Ectodermal cell (in vitro differentiated cells): ENCODE measurements around the gene CHCHD3. TPM values are rescaled to one million over a fixed set of nuclear protein-coding genes. Genes with fewer than 3 reads are reported as not detected.

Experiments
- H3K27ac ChIP-seq: 2 replicates; pipeline ENCODE4 v1.7.0; 2013; ENCODE audit warnings: mild to moderate bottlenecking, low read depth, low read length; ENCODE audit not compliant: insufficient read depth, poor library complexity, severe bottlenecking
- H3K27me3 ChIP-seq: 2 replicates; pipeline ENCODE4 v1.7.0; 2013; ENCODE audit warnings: mild to moderate bottlenecking, low read length; ENCODE audit not compliant: insufficient read depth, control insufficient read depth, poor library complexity, severe bottlenecking
- H3K36me3 ChIP-seq: one replicate; pipeline ENCODE4 v1.7.0; 2013; ENCODE audit warnings: low read length; ENCODE audit not compliant: control insufficient read depth, insufficient read depth
- H3K4me1 ChIP-seq: one replicate; pipeline ENCODE4 v1.7.0; 2013; ENCODE audit warnings: low read length; ENCODE audit not compliant: control insufficient read depth, insufficient read depth
- H3K4me3 ChIP-seq: 2 replicates; pipeline ENCODE4 v1.7.0; 2013; ENCODE audit warnings: low read depth, low read length, control low read depth; ENCODE audit not compliant: insufficient read depth
- H3K9me3 ChIP-seq: 2 replicates; pipeline ENCODE4 v1.7.0; 2013; ENCODE audit warnings: mild to moderate bottlenecking, low read length, moderate library complexity; ENCODE audit not compliant: control insufficient read depth
- WGBS, 2 experiments: methylation state at CpG; one replicate each; pipeline ENCODE4 v1.1.7; 2013; ENCODE audit warnings: missing lambda C conversion rate in 2 of 2; 5-methylcytosine and 5-hydroxymethylcytosine counted together
- polyA plus RNA-seq, 4 experiments: library from polyadenylated mRNA; stranded (reverse); fragments of 50-300 nt; gene quantifications; one replicate each; pipeline ENCODE4 v1.2.3, GENCODE V29; 2013

CHCHD3 gene
- 114 TPM for polyA plus RNA-seq (2013, experiment 1 of 4)
- 109 TPM for polyA plus RNA-seq (2013, experiment 2 of 4)
- 84.8 TPM for polyA plus RNA-seq (2013, experiment 3 of 4)
- 92.9 TPM for polyA plus RNA-seq (2013, experiment 4 of 4)

DNA sequence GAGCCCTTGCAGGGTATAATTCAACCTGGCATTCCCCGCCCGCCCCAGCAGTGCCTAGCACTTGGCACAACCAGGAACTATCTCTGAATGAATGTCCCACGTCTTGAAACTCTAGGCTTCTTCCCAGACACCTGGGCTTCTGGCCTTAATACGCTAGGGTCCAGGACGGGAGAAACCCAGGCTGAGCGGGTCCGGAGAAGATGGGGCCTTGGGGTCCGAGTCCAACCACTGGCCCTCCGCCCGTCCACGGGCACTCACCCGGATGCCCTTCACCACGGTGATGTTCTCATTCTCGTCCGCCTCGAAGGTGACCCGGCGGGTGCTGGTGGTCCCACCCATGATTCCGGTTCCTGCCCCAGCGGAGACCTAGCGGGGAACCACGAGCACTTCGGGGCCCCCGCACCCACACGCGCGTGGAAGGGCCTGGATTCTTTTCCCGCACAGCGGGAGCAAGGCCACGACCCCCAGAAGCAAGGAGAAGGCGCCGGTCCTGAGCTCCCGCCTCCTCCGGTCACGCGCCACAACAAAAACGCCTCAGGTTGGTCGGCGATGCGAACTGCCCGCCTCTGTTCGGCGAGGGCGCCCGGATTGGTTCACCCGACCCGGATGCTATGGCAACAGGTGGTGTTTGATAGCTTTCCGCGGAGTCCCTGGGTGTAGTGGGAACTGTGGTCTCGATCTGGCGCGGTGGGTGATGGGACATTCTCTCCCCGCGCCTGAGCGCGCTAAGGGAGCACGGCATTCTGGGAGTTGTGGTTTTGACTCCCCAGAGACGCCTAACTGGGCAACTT, at the start of gene CHCHD3:
Gene CHCHD3, minus strand, starts transcription at position 492 of the 791 bp plus-strand sequence. Its CDS starts 153 bp downstream, at position 339.
- no peaks in the 10 kb centered on the region for H3K9me3 ChIP-seq
- peak within 1 kb of the TSS; percentile 84 for H3K4me3 ChIP-seq
- 0 to 1% methylated on average over 58 of the region's 58 CpGs for WGBS, 2 experiments
- H3K27ac ChIP-seq = peak within 1 kb of the TSS; percentile 28
- no peaks in the 10 kb centered on the region for H3K4me1 ChIP-seq
- no peaks in the 10 kb centered on the region for H3K36me3 ChIP-seq
- H3K27me3 ChIP-seq = no peaks in the 10 kb centered on the region

DNA sequence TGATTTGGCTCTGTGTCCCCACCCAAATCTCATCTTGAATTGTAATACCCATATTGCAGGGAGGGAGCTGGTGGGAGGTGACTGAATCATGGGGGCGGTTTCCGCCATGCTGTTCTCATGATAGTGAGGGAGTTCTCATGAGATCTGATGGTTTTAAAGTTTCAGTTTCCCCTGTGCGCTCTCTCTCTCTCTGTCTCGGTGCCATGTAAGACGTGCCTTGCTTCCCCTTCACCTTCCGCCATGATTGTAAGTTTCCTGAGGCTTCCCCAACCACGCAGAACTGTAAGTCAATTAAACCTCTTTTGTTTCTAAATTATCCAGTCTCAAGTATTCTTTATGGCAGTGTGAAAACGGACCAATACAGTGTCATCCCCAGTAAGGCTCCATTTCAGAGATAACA, 48.3 kb upstream of the CHCHD3 start:
- Histone ChIP-seq H3K36me3 (no peaks in the 10 kb centered on the region), H3K9me3 (no peaks in the 10 kb centered on the region), H3K4me1 (no peaks in the 10 kb centered on the region), H3K27me3 (no peaks in the 10 kb centered on the region), H3K4me3 (no peak overlapping the region), H3K27ac (no peak overlapping the region)
- WGBS, 2 experiments = 96% methylated on average over 8 of the region's 8 CpGs

DNA sequence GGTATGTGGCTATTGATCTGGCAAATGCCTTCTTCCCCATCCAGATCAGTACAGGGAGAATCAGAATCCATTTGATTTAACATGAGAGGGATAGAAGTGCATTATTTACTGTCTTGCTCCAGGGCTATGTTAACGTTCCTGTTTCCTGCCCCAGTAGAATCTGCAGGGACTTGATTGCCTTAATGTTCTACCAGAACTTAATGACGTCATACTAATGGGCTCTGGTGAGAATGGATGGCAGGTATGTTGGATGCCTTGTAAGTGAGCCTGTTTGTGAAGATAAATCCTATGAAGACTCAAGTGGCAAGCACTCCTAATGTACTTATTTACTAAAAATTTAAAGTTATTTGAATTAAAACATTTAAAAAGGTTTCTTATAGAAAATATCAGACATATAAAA, 44.5 kb upstream of the CHCHD3 start:
- no peaks in the 10 kb centered on the region for H3K9me3 ChIP-seq
- 82 to 95% methylated on average over 2 of the region's 2 CpGs for WGBS, 2 experiments
- no peaks in the 10 kb centered on the region for H3K4me1 ChIP-seq
- H3K27me3 ChIP-seq = no peaks in the 10 kb centered on the region
- no peak overlapping the region for H3K27ac ChIP-seq
- H3K36me3 ChIP-seq = no peaks in the 10 kb centered on the region
- no peak overlapping the region for H3K4me3 ChIP-seq

DNA sequence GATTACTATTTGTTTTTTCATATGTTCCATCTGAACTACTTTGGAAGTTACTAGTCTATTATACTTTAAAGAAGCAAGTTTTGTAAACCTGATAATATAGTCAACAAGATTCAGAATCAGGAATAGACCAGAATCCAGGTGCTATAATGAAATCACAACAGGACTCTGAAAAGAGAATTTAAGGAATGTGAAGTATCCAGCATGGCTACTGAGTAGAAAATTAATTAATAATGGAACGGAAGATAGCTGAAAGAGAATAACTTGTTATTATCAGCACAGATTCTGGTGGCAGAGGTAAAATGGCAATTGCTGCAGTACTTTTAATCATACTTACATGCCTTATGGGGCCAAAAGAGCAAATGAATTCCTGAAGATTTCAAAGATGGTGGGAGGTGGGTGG, 43.1 kb upstream of the CHCHD3 start:
- H3K4me1 ChIP-seq = no peaks in the 10 kb centered on the region

DNA sequence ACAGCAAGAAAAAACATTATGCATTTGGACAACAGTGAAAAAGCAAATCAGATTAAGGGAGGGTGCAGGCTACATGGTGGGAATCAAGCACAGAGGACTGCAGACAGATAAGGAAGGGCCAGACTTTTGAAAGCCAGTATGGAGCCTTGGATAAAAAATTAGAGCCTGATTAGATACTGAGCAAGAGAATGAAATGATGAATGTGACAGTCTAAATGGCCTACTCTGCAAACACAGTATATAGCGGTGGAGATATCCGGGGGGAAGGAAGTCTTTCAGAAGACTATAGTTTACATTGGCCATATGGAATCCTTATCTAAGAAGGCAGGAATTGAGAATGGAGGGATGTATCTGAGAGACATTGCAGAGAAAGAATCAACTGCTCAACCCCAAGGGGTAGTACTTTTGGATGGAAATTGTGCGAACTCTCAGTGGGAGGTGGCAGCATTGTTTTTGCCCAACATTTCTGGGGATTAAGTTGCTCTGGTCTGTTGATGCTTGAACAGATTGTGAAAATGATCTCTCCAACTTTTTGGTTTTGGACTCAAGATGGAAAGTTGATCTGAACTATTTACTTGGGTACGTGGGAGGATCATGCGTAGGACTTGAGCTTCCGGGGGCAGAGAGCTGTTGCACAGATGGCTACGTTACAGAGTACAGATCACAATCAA, 39.4 kb upstream of the CHCHD3 start:
- H3K36me3 ChIP-seq = no peaks in the 10 kb centered on the region
- H3K27ac ChIP-seq = no peak overlapping the region
- H3K9me3 ChIP-seq = no peaks in the 10 kb centered on the region
- no peaks in the 10 kb centered on the region for H3K27me3 ChIP-seq
- H3K4me3 ChIP-seq = no peak overlapping the region
- peaks cover 6% of the 10 kb centered on the region for H3K4me1 ChIP-seq
- WGBS, 2 experiments = 93 to 96% methylated on average over 7 of the region's 7 CpGs

More for the DNA sequence above, 43.1 kb upstream of the CHCHD3 start:
- Histone ChIP-seq H3K36me3 (no peaks in the 10 kb centered on the region), H3K4me3 (no peak overlapping the region), H3K9me3 (no peaks in the 10 kb centered on the region), H3K27ac (no peak overlapping the region), H3K27me3 (no peaks in the 10 kb centered on the region)
- WGBS, 2 experiments = no CpG with 5 or more reads among the region's 1 CpG

DNA sequence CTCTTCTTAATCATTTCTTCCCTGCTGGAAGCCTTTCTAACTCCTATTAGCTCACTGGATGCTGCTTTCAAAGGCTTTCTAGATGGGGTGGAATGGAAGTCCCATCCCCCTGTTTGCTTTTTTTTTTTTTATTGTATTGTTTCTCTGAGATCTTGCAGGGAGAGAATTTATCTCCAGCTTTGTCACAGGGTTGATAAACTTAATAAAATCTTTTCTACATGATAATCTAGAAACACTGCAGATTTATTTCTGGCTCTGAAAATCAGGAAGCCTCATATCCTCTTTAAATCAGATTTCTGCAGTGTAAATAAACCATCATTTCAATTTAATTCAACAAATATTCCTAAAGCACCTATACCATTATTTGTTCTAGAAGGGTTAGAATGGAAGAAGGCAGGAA, 37.2 kb upstream of the CHCHD3 start:
- no peak overlapping the region for H3K27ac ChIP-seq
- H3K4me1 ChIP-seq = peaks cover 13% of the 10 kb centered on the region
- H3K36me3 ChIP-seq = no peaks in the 10 kb centered on the region
- no peak overlapping the region for H3K4me3 ChIP-seq
- H3K27me3 ChIP-seq = no peaks in the 10 kb centered on the region
- H3K9me3 ChIP-seq = no peaks in the 10 kb centered on the region

DNA sequence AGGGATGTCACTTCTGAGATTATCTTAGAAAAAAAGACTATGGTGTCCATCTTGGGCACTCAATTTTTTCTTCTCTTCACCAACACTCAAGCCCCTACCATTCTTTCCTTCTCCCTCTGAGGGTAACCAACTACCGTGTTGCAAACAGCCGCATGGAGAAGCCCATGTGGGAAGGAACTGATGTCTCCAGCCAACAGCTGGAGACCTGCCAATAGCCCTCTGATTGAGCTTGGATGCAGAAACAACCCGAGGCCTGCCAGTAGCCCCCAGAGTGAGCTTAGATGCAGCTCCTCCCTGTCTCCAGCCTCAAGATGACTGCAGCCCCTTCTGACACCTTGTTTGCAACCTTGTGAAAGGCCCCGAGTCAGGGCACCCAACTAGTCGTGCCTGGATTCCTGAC, 36.4 kb upstream of the CHCHD3 start:
- Histone ChIP-seq H3K9me3 (no peaks in the 10 kb centered on the region), H3K4me3 (no peak overlapping the region), H3K27ac (no peak overlapping the region), H3K4me1 (peaks cover 13% of the 10 kb centered on the region), H3K36me3 (no peaks in the 10 kb centered on the region), H3K27me3 (no peaks in the 10 kb centered on the region)
- WGBS, 2 experiments = 90 to 91% methylated on average over 5 of the region's 5 CpGs

DNA sequence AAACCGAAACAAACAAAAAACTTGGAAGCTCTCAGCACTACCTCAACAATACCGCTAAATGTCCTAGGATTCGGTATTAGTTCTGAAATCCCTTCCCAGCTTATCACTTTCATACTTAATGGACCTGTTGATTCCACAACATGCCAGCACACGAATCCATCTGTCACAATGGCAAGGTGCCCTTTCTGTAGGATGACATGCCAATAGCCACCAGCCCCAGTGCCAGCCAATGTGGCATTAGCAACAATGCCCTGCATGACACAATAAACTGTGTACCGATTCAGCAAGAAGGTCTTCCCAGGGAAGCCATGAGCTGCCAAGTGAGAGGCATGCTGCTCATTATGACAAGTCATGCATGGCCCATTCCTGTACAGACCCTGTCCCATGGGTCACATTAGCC, 35.6 kb upstream of the CHCHD3 start:
- Histone ChIP-seq H3K36me3 (no peaks in the 10 kb centered on the region), H3K4me3 (no peak overlapping the region), H3K4me1 (peaks cover 13% of the 10 kb centered on the region), H3K27ac (no peak overlapping the region), H3K9me3 (no peaks in the 10 kb centered on the region), H3K27me3 (no peaks in the 10 kb centered on the region)
- WGBS, 2 experiments = 95% methylated on average over 5 of the region's 5 CpGs

DNA sequence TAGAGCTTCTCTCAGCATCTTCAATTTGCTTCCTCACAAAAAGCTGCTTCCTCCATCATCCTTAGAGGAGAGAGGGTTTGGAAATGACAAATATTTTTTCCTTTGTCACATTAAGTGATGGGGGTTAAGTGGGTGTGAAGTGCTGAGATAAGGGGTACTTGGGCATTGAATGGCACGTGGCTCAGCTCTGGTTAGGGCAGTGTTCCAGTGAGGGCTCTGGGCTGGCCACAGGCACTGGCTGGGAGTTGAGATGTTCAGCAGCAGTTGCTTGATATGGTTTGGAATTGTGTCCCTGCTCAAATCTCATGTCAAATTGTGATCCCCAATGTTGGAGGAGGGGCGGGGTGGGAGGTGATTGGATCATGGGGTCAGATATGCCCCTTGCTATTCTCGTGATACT, 33.7 kb upstream of the CHCHD3 start:
- Histone ChIP-seq H3K27ac (no peak overlapping the region), H3K4me1 (peaks cover 13% of the 10 kb centered on the region), H3K9me3 (no peaks in the 10 kb centered on the region), H3K36me3 (no peaks in the 10 kb centered on the region), H3K27me3 (no peaks in the 10 kb centered on the region), H3K4me3 (no peak overlapping the region)
- WGBS, 2 experiments = 85 to 89% methylated on average over 3 of the region's 3 CpGs

DNA sequence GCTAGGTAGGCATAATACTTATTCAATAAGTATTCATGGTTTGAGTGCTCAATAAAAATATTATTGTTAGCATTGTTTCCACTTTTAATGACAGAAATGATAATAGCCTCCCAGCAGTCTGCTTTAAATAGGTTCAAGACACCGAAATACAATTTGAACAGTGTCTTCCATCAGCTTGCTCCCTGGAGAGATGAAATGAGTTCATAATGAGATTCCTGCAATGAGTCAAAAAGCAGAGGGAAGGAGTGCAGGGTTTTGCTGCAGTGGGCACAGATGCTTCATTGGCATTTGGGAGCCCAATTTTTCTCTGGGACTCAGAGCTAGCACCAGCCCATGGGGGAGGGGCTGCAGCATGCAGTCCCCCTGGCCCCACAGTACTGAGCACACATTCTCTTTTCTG, 32.6 kb upstream of the CHCHD3 start:
- Histone ChIP-seq H3K9me3 (no peaks in the 10 kb centered on the region), H3K36me3 (no peaks in the 10 kb centered on the region), H3K27me3 (no peaks in the 10 kb centered on the region), H3K4me3 (no peak overlapping the region), H3K27ac (no peak overlapping the region), H3K4me1 (peaks cover 13% of the 10 kb centered on the region)
- 94% methylated on average over 1 of the region's 1 CpG for WGBS, 2 experiments
